ENCODE data around the gene CCP110. TPM values are rescaled to one million over a fixed set of nuclear protein-coding genes. Genes with fewer than 3 reads are reported as not detected.

Gene CCP110
- total RNA-seq, 2 experiments from 2014 or later, result 24.2 to 25.8 TPM

GRCh38 chr16:19525385-19525723 lies 1.6 kb downstream of the CCP110 start:
- H3K27ac Mint-ChIP-seq, result no peak overlapping the region

GRCh38 chr16:19527161-19527560 lies 3.4 kb downstream of the CCP110 start:
- Mint-ChIP-seq H3K4me3 (no peak overlapping the region), H3K4me1 (ENCODE audit: low read depth) (peaks cover 16% of the 10 kb centered on the region), H3K27ac (no peak overlapping the region), H3K36me3 (ENCODE audit: low read depth) (peaks cover 13% of the 10 kb centered on the region), H3K27me3 (no peaks in the 10 kb centered on the region), H3K9me3 (no peaks in the 10 kb centered on the region)
- POLR2A ChIA-PET, result no interaction called here
- ATAC-seq, result no peak
- no peak for TF ChIP-seq CTCF (IDR thresholded peaks at IDR 0.05)
- no peak for DNase-seq
- CTCF ChIA-PET, result no interaction called here
- intact Hi-C loops (cut with micrococcal nuclease), result no loop called here

More at GRCh38 chr16:19525385-19525723, 1.6 kb downstream of the CCP110 start:
- no peak for ATAC-seq
- Mint-ChIP-seq H3K4me3 (peak overlapping the region; percentile 97), H3K27me3 (no peaks in the 10 kb centered on the region), H3K36me3 (ENCODE audit: low read depth) (peaks cover 9% of the 10 kb centered on the region), H3K4me1 (ENCODE audit: low read depth) (peaks cover 22% of the 10 kb centered on the region), H3K9me3 (no peaks in the 10 kb centered on the region)
- no peak for DNase-seq
- POLR2A ChIA-PET, result interaction anchor here (1.1 to 2.6 kb wide), 3 partner anchors 11 to 30 kb away, joined by 3 to 21 read pairs (median 4); partner anchors contain the start of gene VPS35L
- intact Hi-C loops (cut with micrococcal nuclease), result no loop called here
- CTCF ChIA-PET, result interaction anchor here (1.2 to 2.6 kb wide), 4 partner anchors 13 to 361 kb away, joined by 4 to 23 read pairs (median 4); partner anchors contain the start of gene VPS35L
- no peak for TF ChIP-seq CTCF (IDR thresholded peaks at IDR 0.05)

- Mint-ChIP-seq H3K4me1 (ENCODE audit: low read depth) (peaks cover 9% of the 10 kb centered on the region), H3K4me3 (no peak overlapping the region), H3K27ac (no peak overlapping the region), H3K36me3 (ENCODE audit: low read depth) (peaks cover 20% of the 10 kb centered on the region), H3K9me3 (no peaks in the 10 kb centered on the region), H3K27me3 (no peaks in the 10 kb centered on the region)
- intact Hi-C loops (cut with micrococcal nuclease), result no loop called here
- DNase-seq (no peak), ATAC-seq (no peak)
- no peak for TF ChIP-seq CTCF (IDR thresholded peaks at IDR 0.05)
- ChIA-PET CTCF (interaction anchor here (1.1 to 1.6 kb wide), 3 partner anchors 10 to 26 kb away, joined by 3 to 12 read pairs (median 4); partner anchors contain the start of gene VPS35L), POLR2A (interaction anchor here (1.1 kb wide), 1 partner anchor 368 kb away, joined by 3 read pairs; no protein-coding TSS in a partner anchor)
These were observed 4.9 kb downstream of the CCP110 start for GRCh38 chr16:19528666-19529065.

GRCh38 chr16:19532601-19533000 lies 8.9 kb downstream of the CCP110 start:
- Mint-ChIP-seq H3K9me3 (no peaks in the 10 kb centered on the region), H3K27ac (no peak overlapping the region), H3K4me3 (no peak overlapping the region), H3K4me1 (ENCODE audit: low read depth) (no peaks in the 10 kb centered on the region), H3K27me3 (no peaks in the 10 kb centered on the region), H3K36me3 (ENCODE audit: low read depth) (peaks cover 37% of the 10 kb centered on the region)
- intact Hi-C loops (cut with micrococcal nuclease), result no loop called here
- DNase-seq, result no peak
- no peak for TF ChIP-seq CTCF (IDR thresholded peaks at IDR 0.05)
- ChIA-PET CTCF (no interaction called here), POLR2A (interaction anchor here (1.2 kb wide), 1 partner anchor 9 kb away, joined by 4 read pairs; the partner anchor contains the start of gene CCP110)
- no peak for ATAC-seq

GRCh38 chr16:19540241-19540970 lies 16.7 kb downstream of the CCP110 start:
- CTCF ChIA-PET, result interaction anchor here (1.2 to 1.5 kb wide), 4 partner anchors 9 to 38 kb away, joined by 3 to 5 read pairs (median 4); partner anchors contain the start of gene VPS35L
- no peak for DNase-seq
- Mint-ChIP-seq H3K4me1 (ENCODE audit: low read depth) (no peaks in the 10 kb centered on the region), H3K27ac (no peak overlapping the region), H3K27me3 (no peaks in the 10 kb centered on the region), H3K36me3 (ENCODE audit: low read depth) (peaks cover 45% of the 10 kb centered on the region), H3K9me3 (no peaks in the 10 kb centered on the region), H3K4me3 (no peak overlapping the region)
- no peak for TF ChIP-seq CTCF (IDR thresholded peaks at IDR 0.05)
- POLR2A ChIA-PET, result interaction anchor here (2.5 kb wide), 1 partner anchor 11 kb away, joined by 13 read pairs; no protein-coding TSS in a partner anchor
- intact Hi-C loops (cut with micrococcal nuclease), result no loop called here
- ATAC-seq, result no peak
